WERI-Rb-1 (cell line): Measurements from ENCODE around the gene CFL2.

Source experiments
- DNase-seq: peaks from one replicate; pipeline ENCODE4 v3.0.0-alpha.2; 2020
- H3K27ac ChIP-seq: fragments of 250-450 bp; sonication (Bioruptor Pico); 2 replicates; pipeline ENCODE4 v1.5.1; 2020; ENCODE audit warnings: mild to moderate bottlenecking, moderate library complexity
- H3K27me3 ChIP-seq: fragments of 250-450 bp; sonication (Bioruptor Pico); 2 replicates; pipeline ENCODE4 v1.5.1; 2021; ENCODE audit warnings: mild to moderate bottlenecking, low read depth, moderate library complexity; ENCODE audit not compliant: insufficient read depth, severe bottlenecking
- H3K36me3 ChIP-seq: fragments of 250-450 bp; sonication (Bioruptor Pico); 2 replicates; pipeline ENCODE4 v1.5.1; 2020; ENCODE audit warnings: mild to moderate bottlenecking, moderate library complexity
- H3K4me3 ChIP-seq: 2 replicates; pipeline ENCODE4 v1.5.1; 2011; ENCODE audit warnings: low read depth, mild to moderate bottlenecking, control low read depth, low read length
- H3K9me3 ChIP-seq: fragments of 250-450 bp; sonication (Bioruptor Pico); 2 replicates; pipeline ENCODE4 v1.5.1; 2021; ENCODE audit warnings: mild to moderate bottlenecking, moderate library complexity; ENCODE audit not compliant: severe bottlenecking
- CTCF ChIP-seq: IDR thresholded peaks from 2 replicates; pipeline ENCODE4 v1.5.1; 2011; ENCODE audit warnings: low read depth, mild to moderate bottlenecking, control low read depth, inconsistent platforms, low read length

CFL2 gene

GRCh38 chr14:34722723-34723545 lies 8.5 kb upstream of the CFL2 start:
- peak; percentile 72 for TF ChIP-seq CTCF
- Histone ChIP-seq H3K27ac (no peak overlapping the region), H3K9me3 (no peaks in the 10 kb centered on the region), H3K4me3 (no peak overlapping the region), H3K27me3 (peaks cover 4% of the 10 kb centered on the region), H3K36me3 (no peaks in the 10 kb centered on the region)
- DNase-seq, result no peak

GRCh38 chr14:34721129-34721528 lies 6.7 kb upstream of the CFL2 start:
- no peak for DNase-seq
- Histone ChIP-seq H3K36me3 (no peaks in the 10 kb centered on the region), H3K27ac (no peak overlapping the region), H3K4me3 (no peak overlapping the region), H3K9me3 (no peaks in the 10 kb centered on the region), H3K27me3 (peaks cover 6% of the 10 kb centered on the region)
- TF ChIP-seq CTCF, result no peak

- no peak overlapping the region for H3K27ac ChIP-seq
- H3K4me3 ChIP-seq, result no peak overlapping the region
- H3K9me3 ChIP-seq, result no peaks in the 10 kb centered on the region
- no peak for DNase-seq
- TF ChIP-seq CTCF, result no peak
- peaks cover 20% of the 10 kb centered on the region for H3K27me3 ChIP-seq
- no peaks in the 10 kb centered on the region for H3K36me3 ChIP-seq
Measured at GRCh38 chr14:34718750-34719304, 4.4 kb upstream of the CFL2 start.

GRCh38 chr14:34715127-34715863 lies 902 bp upstream of the CFL2 start:
- TF ChIP-seq CTCF, result no peak
- H3K27ac ChIP-seq, result no peak overlapping the region
- peaks cover 7% of the 10 kb centered on the region for H3K36me3 ChIP-seq
- H3K9me3 ChIP-seq, result no peaks in the 10 kb centered on the region
- peak overlapping the region; percentile 85 for H3K4me3 ChIP-seq
- DNase-seq, result no peak
- peaks cover 20% of the 10 kb centered on the region for H3K27me3 ChIP-seq

- no peak for DNase-seq
- Histone ChIP-seq H3K4me3 (peak overlapping the region; percentile 85), H3K9me3 (no peaks in the 10 kb centered on the region), H3K27me3 (peaks cover 20% of the 10 kb centered on the region), H3K36me3 (peaks cover 7% of the 10 kb centered on the region), H3K27ac (peak overlapping the region; percentile 79; the same call in 1 of the 2 replicates)
- no peak for TF ChIP-seq CTCF
Measured at GRCh38 chr14:34713681-34714319, 593 bp downstream of the CFL2 start.
